GM21576 (cell line): ENCODE measurements around the gene XPC.
"Not testable (repeated sequence)": the region's sequence is repeated elsewhere in the genome, so short reads cannot be mapped to it uniquely, and the experiment has no call there.

Source experiments
- ATAC-seq: cut with Tn5 transposase; IDR thresholded peaks from one replicate; pipeline ENCODE4 v1.9.1; 2021; ENCODE audit warnings: mild to moderate bottlenecking, moderate library complexity; ENCODE audit not compliant: unreplicated experiment

The XPC gene

GRCh38 chr3:14121859-14122258 is 56.5 kb downstream of the XPC start:
- ATAC-seq, result no peak

GRCh38 chr3:14120921-14121448 is 57.4 kb downstream of the XPC start:
- not testable (repeated sequence) for ATAC-seq

GRCh38 chr3:14120111-14120920 is 58.1 kb downstream of the XPC start:
- ATAC-seq, result no peak

GRCh38 chr3:14119651-14120050 is 58.8 kb downstream of the XPC start:
- ATAC-seq, result no peak

GRCh38 chr3:14118400-14119381 is 59.7 kb downstream of the XPC start:
- ATAC-seq, result no peak

GRCh38 chr3:14117468-14118399 is 60.7 kb downstream of the XPC start:
- no peak for ATAC-seq

- ATAC-seq, result no peak
These were observed 64.3 kb downstream of the XPC start for GRCh38 chr3:14113965-14114635.

- no peak for ATAC-seq
These were observed 67.7 kb downstream of the XPC start for GRCh38 chr3:14110699-14111098.

GRCh38 chr3:14109821-14110220 is 68.6 kb downstream of the XPC start:
- ATAC-seq, result not testable (repeated sequence)

- no peak for ATAC-seq
These were observed 80.6 kb downstream of the XPC start for GRCh38 chr3:14097616-14098391.

GRCh38 chr3:14096742-14097141 is 81.7 kb downstream of the XPC start:
- ATAC-seq, result no peak
